Measurements from ENCODE around the gene CYTH3.
A peak's percentile ranks its signal among the peaks of the same experiment; 100 is the strongest.

Gene CYTH3

GRCh38 chr7:6186577-6186976 lies 85.8 kb downstream of the CYTH3 start:
- Histone ChIP-seq H3K4me1 (ENCODE audit: control insufficient read depth in 2 of 2, insufficient read depth in 1 of 2, low read depth in 1 of 2, low read length in 2 of 2) (peaks cover 5% of the 10 kb centered on the region in 2 donors), H2BK5ac (ENCODE audit: low read length) (no peak overlapping the region)
- no CpG with 5 or more reads among the region's 11 CpGs for WGBS, 2 donors (ENCODE audit: extremely low coverage in 2 of 2, insufficient read length in 2 of 2, insufficient replicate concordance in 1 of 2)

GRCh38 chr7:6182993-6183392 lies 89.4 kb downstream of the CYTH3 start:
- Histone ChIP-seq H2BK5ac (ENCODE audit: low read length) (no peak overlapping the region), H3K4me1 (ENCODE audit: control insufficient read depth in 2 of 2, insufficient read depth in 1 of 2, low read depth in 1 of 2, low read length in 2 of 2) (peaks cover 5% of the 10 kb centered on the region in 2 donors), H2AK5ac (ENCODE audit: low read depth, low read length) (no peak overlapping the region), H3K79me1 (ENCODE audit: low read depth, low read length) (no peaks in the 10 kb centered on the region), H3K27me3 (ENCODE audit: control insufficient read depth in 3 of 3, insufficient read depth in 3 of 3, low read depth in 1 of 3, low read length in 3 of 3) (no peaks in the 10 kb centered on the region), H3K14ac (ENCODE audit: low read length) (no peak overlapping the region), H3K23ac (ENCODE audit: low read depth, low read length, poor library complexity) (no peak overlapping the region), H4K8ac (ENCODE audit: low read depth, low read length) (no peak overlapping the region), H2BK15ac (ENCODE audit: low read length) (no peak overlapping the region), H3K18ac (ENCODE audit: low read length) (no peak overlapping the region), H4K91ac (ENCODE audit: low read depth, low read length, poor library complexity) (no peak overlapping the region), H2BK120ac (ENCODE audit: low read depth, low read length) (no peak overlapping the region), H3K9me3 (replicated peaks in 1 of 2; ENCODE audit: control insufficient read depth in 2 of 2, insufficient read depth in 1 of 2, low read depth in 1 of 2, low read length in 2 of 2) (no peaks in the 10 kb centered on the region), H3K4me3 (ENCODE audit: low read length in 2 of 2) (no peak overlapping the region), H3K27ac (replicated peaks; ENCODE audit: low read length) (no peak overlapping the region), H2AFZ (ENCODE audit: low read length) (no peak overlapping the region), H2BK12ac (ENCODE audit: low read length) (no peak overlapping the region), H3K36me3 (replicated peaks in 1 of 2; ENCODE audit: control insufficient read depth in 2 of 2, insufficient read depth in 2 of 2, low read length in 2 of 2) (peaks cover 0 to 6% of the 10 kb centered on the region in 2 donors), H3K4ac (ENCODE audit: low read length) (no peak overlapping the region), H3K4me2 (ENCODE audit: insufficient read depth, low read length, poor library complexity, severe bottlenecking) (no peak overlapping the region), H3K9ac (ENCODE audit: low read depth, low read length, poor library complexity) (no peak overlapping the region)
- WGBS, 2 donors (ENCODE audit: extremely low coverage in 2 of 2, insufficient read length in 2 of 2, insufficient replicate concordance in 1 of 2), result no CpG with 5 or more reads among the region's 10 CpGs
- DNase-seq (ENCODE audit: low spot score), result no peak

More at GRCh38 chr7:6186577-6186976, 85.8 kb downstream of the CYTH3 start:
- Histone ChIP-seq H3K27me3 (ENCODE audit: control insufficient read depth in 3 of 3, insufficient read depth in 3 of 3, low read depth in 1 of 3, low read length in 3 of 3) (no peaks in the 10 kb centered on the region), H3K4me2 (ENCODE audit: insufficient read depth, low read length, poor library complexity, severe bottlenecking) (no peak overlapping the region), H3K79me1 (ENCODE audit: low read depth, low read length) (no peaks in the 10 kb centered on the region), H3K4ac (ENCODE audit: low read length) (no peak overlapping the region), H3K9ac (ENCODE audit: low read depth, low read length, poor library complexity) (no peak overlapping the region), H4K91ac (ENCODE audit: low read depth, low read length, poor library complexity) (no peak overlapping the region), H3K27ac (replicated peaks; ENCODE audit: low read length) (peak overlapping the region; percentile 32), H3K14ac (ENCODE audit: low read length) (no peak overlapping the region), H2BK120ac (ENCODE audit: low read depth, low read length) (no peak overlapping the region), H3K18ac (ENCODE audit: low read length) (peak overlapping the region; percentile 72), H2AFZ (ENCODE audit: low read length) (no peak overlapping the region), H3K4me3 (ENCODE audit: low read length in 2 of 2) (no peak overlapping the region), H3K23ac (ENCODE audit: low read depth, low read length, poor library complexity) (no peak overlapping the region), H3K9me3 (replicated peaks in 1 of 2; ENCODE audit: control insufficient read depth in 2 of 2, insufficient read depth in 1 of 2, low read depth in 1 of 2, low read length in 2 of 2) (no peaks in the 10 kb centered on the region), H2BK12ac (ENCODE audit: low read length) (no peak overlapping the region), H4K8ac (ENCODE audit: low read depth, low read length) (no peak overlapping the region), H2BK15ac (ENCODE audit: low read length) (no peak overlapping the region), H3K36me3 (replicated peaks in 1 of 2; ENCODE audit: control insufficient read depth in 2 of 2, insufficient read depth in 2 of 2, low read length in 2 of 2) (peaks cover 0 to 12% of the 10 kb centered on the region in 2 donors), H2AK5ac (ENCODE audit: low read depth, low read length) (no peak overlapping the region)
- no peak for DNase-seq (ENCODE audit: low spot score)

DNA sequence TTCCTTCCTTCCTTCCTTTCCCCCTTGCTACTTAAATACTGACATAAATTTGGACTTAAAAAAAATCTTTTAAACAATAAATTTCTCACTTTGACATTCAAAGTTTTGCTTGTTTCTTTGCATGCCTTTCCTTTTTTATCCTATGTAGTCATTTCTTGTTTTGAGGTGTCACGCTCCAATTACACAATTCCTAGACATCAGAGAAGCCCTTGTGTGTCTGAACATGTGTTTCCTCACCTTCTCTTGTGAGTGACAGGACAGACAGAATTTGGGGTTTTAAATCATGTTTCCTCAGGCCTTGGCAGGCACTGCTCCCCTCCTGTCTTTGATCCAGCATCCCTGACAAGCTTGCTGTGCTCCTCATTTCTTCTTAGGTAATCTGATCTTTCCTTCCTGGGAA lies 91.3 kb downstream of the CYTH3 start:
- H3K4me2 ChIP-seq (ENCODE audit: insufficient read depth, low read length, poor library complexity, severe bottlenecking), result no peak overlapping the region
- no peak overlapping the region for H4K8ac ChIP-seq (ENCODE audit: low read depth, low read length)
- no peak for DNase-seq (ENCODE audit: low spot score)
- no peak overlapping the region for H2BK12ac ChIP-seq (ENCODE audit: low read length)
- no peak overlapping the region for H3K9ac ChIP-seq (ENCODE audit: low read depth, low read length, poor library complexity)
- no peak overlapping the region for H3K4me3 ChIP-seq (ENCODE audit: low read length in 2 of 2)
- no peak overlapping the region for H3K18ac ChIP-seq (ENCODE audit: low read length)
- H2BK120ac ChIP-seq (ENCODE audit: low read depth, low read length), result no peak overlapping the region
- H2BK5ac ChIP-seq (ENCODE audit: low read length), result no peak overlapping the region
- H3K4ac ChIP-seq (ENCODE audit: low read length), result no peak overlapping the region
- peaks cover 0 to 2% of the 10 kb centered on the region in 2 donors for H3K4me1 ChIP-seq (ENCODE audit: control insufficient read depth in 2 of 2, insufficient read depth in 1 of 2, low read depth in 1 of 2, low read length in 2 of 2)
- peaks cover 0 to 14% of the 10 kb centered on the region in 2 donors for H3K36me3 ChIP-seq (replicated peaks in 1 of 2; ENCODE audit: control insufficient read depth in 2 of 2, insufficient read depth in 2 of 2, low read length in 2 of 2)
- H2BK15ac ChIP-seq (ENCODE audit: low read length), result no peak overlapping the region
- no peak overlapping the region for H2AFZ ChIP-seq (ENCODE audit: low read length)
- no peak overlapping the region for H2AK5ac ChIP-seq (ENCODE audit: low read depth, low read length)
- H4K91ac ChIP-seq (ENCODE audit: low read depth, low read length, poor library complexity), result no peak overlapping the region
- no peaks in the 10 kb centered on the region for H3K79me1 ChIP-seq (ENCODE audit: low read depth, low read length)
- H3K14ac ChIP-seq (ENCODE audit: low read length), result no peak overlapping the region
- H3K27me3 ChIP-seq (ENCODE audit: control insufficient read depth in 3 of 3, insufficient read depth in 3 of 3, low read depth in 1 of 3, low read length in 3 of 3), result no peaks in the 10 kb centered on the region
- no peak overlapping the region for H3K27ac ChIP-seq (replicated peaks; ENCODE audit: low read length)
- H3K9me3 ChIP-seq (replicated peaks in 1 of 2; ENCODE audit: control insufficient read depth in 2 of 2, insufficient read depth in 1 of 2, low read depth in 1 of 2, low read length in 2 of 2), result no peaks in the 10 kb centered on the region
- no CpG with 5 or more reads among the region's 1 CpG for WGBS, 2 donors (ENCODE audit: extremely low coverage in 2 of 2, insufficient read length in 2 of 2, insufficient replicate concordance in 1 of 2)
- H3K23ac ChIP-seq (ENCODE audit: low read depth, low read length, poor library complexity), result no peak overlapping the region

- Histone ChIP-seq H3K36me3 (replicated peaks in 1 of 2; ENCODE audit: control insufficient read depth in 2 of 2, insufficient read depth in 2 of 2, low read length in 2 of 2) (peaks cover 0 to 14% of the 10 kb centered on the region in 2 donors), H2AK5ac (ENCODE audit: low read depth, low read length) (no peak overlapping the region), H2BK12ac (ENCODE audit: low read length) (no peak overlapping the region), H3K4ac (ENCODE audit: low read length) (no peak overlapping the region), H3K18ac (ENCODE audit: low read length) (no peak overlapping the region), H3K4me3 (ENCODE audit: low read length in 2 of 2) (no peak overlapping the region), H3K9ac (ENCODE audit: low read depth, low read length, poor library complexity) (no peak overlapping the region), H4K8ac (ENCODE audit: low read depth, low read length) (no peak overlapping the region), H3K27me3 (ENCODE audit: control insufficient read depth in 3 of 3, insufficient read depth in 3 of 3, low read depth in 1 of 3, low read length in 3 of 3) (no peaks in the 10 kb centered on the region), H2BK120ac (ENCODE audit: low read depth, low read length) (no peak overlapping the region), H3K4me1 (ENCODE audit: control insufficient read depth in 2 of 2, insufficient read depth in 1 of 2, low read depth in 1 of 2, low read length in 2 of 2) (peaks cover 0 to 2% of the 10 kb centered on the region in 2 donors), H2BK15ac (ENCODE audit: low read length) (no peak overlapping the region), H2BK5ac (ENCODE audit: low read length) (no peak overlapping the region), H3K27ac (replicated peaks; ENCODE audit: low read length) (no peak overlapping the region), H3K14ac (ENCODE audit: low read length) (no peak overlapping the region), H3K4me2 (ENCODE audit: insufficient read depth, low read length, poor library complexity, severe bottlenecking) (no peak overlapping the region), H2AFZ (ENCODE audit: low read length) (no peak overlapping the region), H3K9me3 (replicated peaks in 1 of 2; ENCODE audit: control insufficient read depth in 2 of 2, insufficient read depth in 1 of 2, low read depth in 1 of 2, low read length in 2 of 2) (no peaks in the 10 kb centered on the region), H4K91ac (ENCODE audit: low read depth, low read length, poor library complexity) (no peak overlapping the region), H3K23ac (ENCODE audit: low read depth, low read length, poor library complexity) (no peak overlapping the region), H3K79me1 (ENCODE audit: low read depth, low read length) (no peaks in the 10 kb centered on the region)
- WGBS, 2 donors (ENCODE audit: extremely low coverage in 2 of 2, insufficient read length in 2 of 2, insufficient replicate concordance in 1 of 2), result no CpG with 5 or more reads among the region's 8 CpGs
- no peak for DNase-seq (ENCODE audit: low spot score)
These were observed 92.1 kb downstream of the CYTH3 start for GRCh38 chr7:6180344-6180725.
